ENCODE measurements around the gene PPP1CA.
A peak's percentile ranks its signal among the peaks of the same experiment; 100 is the strongest.

Gene PPP1CA

GRCh38 chr11:67366961-67367760 is 34.5 kb downstream of the PPP1CA start:
- DNase-seq = no peak

DNA sequence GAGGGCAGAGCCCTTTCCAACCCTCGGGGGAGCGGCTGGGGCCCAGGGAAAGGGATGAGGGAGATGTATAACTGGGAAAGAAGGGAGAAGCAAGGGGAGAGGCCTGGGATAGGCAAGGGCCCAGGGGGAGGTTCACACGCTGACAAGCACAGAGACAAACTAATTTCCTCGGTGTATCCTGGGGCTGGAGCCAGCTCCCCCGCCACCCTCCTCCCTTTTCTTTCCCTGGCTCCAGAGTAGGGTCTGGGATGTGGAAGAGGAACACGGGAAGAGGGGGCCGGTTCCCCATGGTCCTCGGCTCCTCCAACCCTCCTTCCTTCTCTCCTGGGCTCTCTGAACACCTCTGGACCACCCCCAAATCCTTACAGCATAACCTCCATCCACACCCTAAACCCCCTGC is 35.1 kb downstream of the PPP1CA start:
- no peak for DNase-seq

DNA sequence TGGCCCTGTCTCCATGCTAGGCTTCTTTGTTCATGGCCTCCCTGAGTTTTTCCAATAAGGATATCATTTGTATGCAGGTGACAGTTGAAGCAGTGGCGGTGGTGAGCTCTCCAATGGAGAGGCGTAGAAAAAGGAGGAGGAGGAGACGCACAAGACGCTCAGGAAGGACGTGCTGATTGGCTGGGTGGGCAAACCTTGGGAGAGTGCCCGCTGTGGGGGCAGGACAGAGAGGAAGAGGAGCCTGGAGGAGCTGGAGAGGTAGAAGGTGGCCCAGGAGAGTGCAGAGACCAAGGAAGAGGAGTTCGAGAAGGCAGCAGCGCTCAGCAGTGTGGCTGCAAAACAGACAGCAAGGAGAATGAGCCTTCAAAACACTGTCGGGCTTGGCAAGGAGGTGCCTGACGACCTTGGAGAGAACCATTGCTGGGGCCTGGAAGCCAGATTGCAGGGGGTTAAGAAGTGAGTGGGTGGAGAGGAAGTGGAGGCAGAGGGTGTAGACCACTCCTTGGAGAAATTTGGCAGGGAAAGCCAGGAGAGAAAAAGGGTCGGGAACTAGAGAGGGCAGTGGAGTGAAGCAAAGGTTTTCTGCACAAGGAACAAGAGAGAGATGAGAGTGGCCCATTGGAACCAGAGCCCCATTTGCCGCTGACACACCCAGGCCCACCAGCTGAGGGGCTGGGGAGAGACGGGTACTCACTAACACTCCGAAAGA is 35.8 kb downstream of the PPP1CA start:
- no peak for DNase-seq

- no peak for DNase-seq
Observed at GRCh38 chr11:67364783-67365722, 36.6 kb downstream of the PPP1CA start.

DNA sequence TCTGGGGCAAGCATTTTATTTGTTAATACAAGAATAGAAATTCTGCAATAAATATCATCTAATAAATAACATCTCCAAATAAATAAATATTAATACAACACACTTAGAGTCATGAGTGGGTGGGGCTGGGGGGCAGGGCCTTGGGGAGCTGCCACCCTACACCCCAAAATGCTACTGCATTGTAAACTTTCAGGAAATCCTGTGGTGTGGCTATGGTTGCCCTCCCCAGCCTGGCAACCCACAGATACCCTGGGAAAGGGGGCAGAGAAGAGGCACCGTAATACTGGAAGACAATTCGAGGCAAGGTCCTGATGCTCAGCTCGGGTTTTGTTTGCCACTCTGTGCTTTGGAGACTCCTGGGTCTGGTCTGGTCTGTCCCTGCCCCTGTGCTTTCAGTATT is 37.5 kb downstream of the PPP1CA start:
- no peak for DNase-seq

GRCh38 chr11:67357831-67358670 is 43.6 kb downstream of the PPP1CA start:
- no peak for DNase-seq

DNA sequence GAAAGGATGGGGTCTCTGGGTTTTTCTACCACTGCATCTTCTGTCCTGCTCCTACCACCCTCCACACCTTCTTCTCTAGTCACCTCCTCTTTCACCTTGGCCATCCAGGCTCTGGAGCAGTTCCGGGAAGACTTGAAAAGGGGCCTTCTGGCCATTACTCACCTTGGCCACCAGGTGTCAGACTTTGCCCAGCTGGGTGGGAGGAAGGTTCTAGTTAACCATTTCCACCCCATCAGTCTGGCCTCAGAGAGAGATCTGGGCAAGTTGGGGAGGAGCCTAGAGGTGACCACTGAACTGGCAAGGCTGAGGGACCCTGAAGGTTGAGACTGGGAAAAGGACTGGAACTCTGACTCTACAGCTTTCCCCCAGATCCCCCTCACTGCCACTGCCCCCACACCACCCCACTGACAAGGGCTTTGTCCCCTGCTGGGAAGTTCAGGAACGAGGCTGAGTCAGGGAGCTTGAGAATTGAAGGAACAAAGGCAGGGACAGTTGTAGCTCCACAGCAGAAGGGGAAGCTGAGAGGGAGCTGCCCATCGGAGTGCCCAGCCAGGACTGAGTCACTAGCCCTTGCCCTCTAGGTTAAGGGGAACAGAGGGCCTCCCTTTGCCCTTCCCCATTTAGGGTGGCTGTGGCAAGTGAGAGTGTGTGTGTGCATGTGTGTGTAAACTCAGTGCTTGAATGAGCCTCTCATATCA is 44.6 kb downstream of the PPP1CA start:
- peak; percentile 60 for DNase-seq

GRCh38 chr11:67356387-67356863 is 45.2 kb downstream of the PPP1CA start:
- DNase-seq = no peak

- DNase-seq = no peak
Observed at GRCh38 chr11:67355794-67356386, 45.8 kb downstream of the PPP1CA start.

- no peak for DNase-seq
Observed at GRCh38 chr11:67355023-67355793, 46.5 kb downstream of the PPP1CA start.

DNA sequence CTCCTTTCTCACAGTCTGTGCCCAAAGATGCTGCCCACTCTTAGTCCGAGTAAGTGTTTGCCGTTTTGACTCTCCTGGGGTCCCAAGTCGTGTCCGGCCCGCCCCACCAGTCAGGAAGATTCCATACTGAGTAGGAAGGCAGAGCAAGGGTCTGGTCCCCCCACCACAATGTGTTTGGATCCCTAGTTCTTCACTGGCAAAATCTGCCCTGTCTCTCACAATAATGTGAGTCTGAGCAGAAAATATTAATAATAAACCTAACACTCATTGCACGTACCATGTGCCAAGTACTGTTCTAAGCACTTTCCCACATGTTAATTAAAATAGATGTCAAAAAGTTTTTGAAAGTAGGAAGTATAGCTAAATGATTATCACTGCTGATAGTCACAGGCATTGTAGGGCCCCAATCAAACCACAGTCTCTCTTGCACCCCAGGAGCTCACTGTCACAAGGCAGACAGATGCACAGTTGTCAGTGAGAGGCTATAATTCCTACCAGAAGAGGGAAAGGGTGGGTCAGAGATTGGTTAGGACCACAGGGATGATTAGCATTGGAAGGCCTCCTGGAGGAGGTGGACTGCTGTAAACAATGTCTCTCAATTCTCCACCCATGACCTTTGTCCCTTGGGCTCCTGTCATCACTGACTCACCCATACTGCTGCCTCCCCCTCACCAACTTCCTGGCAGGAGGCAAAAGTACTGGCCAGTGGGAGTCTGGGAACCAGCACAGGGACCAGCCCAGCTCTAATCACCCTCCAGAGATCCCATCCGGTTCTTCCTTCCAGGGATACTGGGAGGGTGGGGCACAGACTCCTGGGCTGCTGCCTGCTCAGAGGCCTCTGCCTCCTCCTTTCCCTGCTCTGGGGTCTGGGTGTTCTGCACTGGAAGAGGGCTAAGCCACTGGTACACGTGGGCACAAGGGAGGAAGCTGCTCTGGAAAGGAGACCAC is 47.3 kb downstream of the PPP1CA start:
- no peak for DNase-seq

DNA sequence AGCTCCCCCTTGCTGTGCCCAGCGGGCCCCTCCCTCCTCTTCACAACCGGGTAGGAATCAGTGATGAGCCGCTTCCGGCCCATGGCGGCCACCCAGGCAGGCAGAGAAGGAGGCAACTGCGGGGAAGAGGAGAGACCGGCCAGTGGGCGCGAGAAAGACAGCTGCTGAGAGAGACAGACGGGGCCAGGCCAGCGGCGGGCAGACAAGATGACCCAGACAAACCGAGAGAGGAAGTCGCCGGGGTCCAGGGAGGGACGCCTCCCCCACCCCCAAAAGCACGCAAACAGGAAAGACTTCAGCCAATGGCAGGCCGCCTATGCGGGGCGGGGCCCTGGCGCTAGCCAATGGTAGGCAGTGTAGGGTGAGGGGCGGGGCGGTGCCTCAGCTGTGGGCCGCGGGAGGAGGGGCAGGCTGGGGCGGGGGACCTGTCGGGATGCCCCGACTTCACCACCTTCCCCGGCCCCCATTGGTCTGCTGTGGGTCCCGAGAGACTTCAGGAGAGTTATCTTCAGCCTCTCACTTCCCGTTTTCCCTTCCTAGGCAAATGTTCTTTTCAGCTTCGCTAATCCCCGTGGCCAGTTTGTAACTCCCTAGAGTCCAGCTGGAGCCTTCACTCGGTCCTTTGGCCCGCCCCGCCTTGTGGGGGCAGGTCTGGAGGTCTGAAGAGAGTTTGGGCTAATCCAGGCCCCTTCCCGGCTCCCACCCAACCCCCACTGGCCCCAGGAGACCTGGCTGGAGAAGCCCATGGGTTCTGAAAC is 48.2 kb downstream of the PPP1CA start, which contains the start of gene POLD4:
Gene POLD4 (minus strand): TSS at position 230 of the 758 bp plus-strand sequence. CDS start 147 bp downstream, at position 83.
- peak; percentile 95 for DNase-seq

- no peak for DNase-seq
Observed at GRCh38 chr11:67352546-67353316, 48.9 kb downstream of the PPP1CA start.

GRCh38 chr11:67351275-67352005 is 50.2 kb downstream of the PPP1CA start:
- peak; percentile 64 for DNase-seq

- DNase-seq = no peak
Observed at GRCh38 chr11:67349928-67350465, 51.7 kb downstream of the PPP1CA start.

DNA sequence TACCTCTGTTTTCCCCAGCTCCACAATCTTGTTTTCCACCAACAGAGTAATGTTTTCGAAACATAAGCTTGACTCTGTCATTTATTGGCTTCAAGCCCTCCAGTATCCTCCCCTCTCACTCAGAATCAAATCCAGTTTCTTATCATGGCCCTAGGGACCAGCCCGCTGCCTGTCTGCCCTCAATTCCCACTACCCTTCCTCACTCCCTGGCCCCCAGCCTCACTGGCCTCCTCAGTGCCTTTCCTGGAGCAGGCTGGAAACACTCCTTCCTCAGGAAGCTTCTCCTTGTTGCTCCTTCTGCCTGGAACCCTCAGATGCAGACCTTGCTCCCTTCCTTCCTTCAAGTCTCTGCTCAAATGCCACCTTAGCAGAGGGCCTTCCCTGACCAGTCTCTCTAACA is 52.2 kb downstream of the PPP1CA start:
- no peak for DNase-seq

Data from NCI-H1092 treated with DMSO at 0.1 percent for 48 hours (cell line).